KMS-11 (cell line): Measurements from ENCODE around the gene HTRA1.

Experiments
- H2AFZ ChIP-seq: fragments of 200-600 bp; sonication (generic); 2 replicates; pipeline ENCODE4 v1.6.1; 2016; ENCODE audit warnings: antibody characterized with exemption, mixed run types, low read depth
- H3K27ac ChIP-seq: fragments of 200-600 bp; sonication (generic); 2 replicates; pipeline ENCODE4 v1.6.1; 2016; ENCODE audit warnings: mild to moderate bottlenecking, mixed run types
- H3K27me3 ChIP-seq: fragments of 200-600 bp; sonication (generic); 2 replicates; pipeline ENCODE4 v1.6.1; 2017; ENCODE audit warnings: mild to moderate bottlenecking, low read depth, mixed run types, moderate library complexity; ENCODE audit not compliant: insufficient read depth
- H3K36me3 ChIP-seq: fragments of 200-600 bp; sonication (generic); 2 replicates; pipeline ENCODE4 v1.6.1; 2017; ENCODE audit warnings: mild to moderate bottlenecking, mixed run types; ENCODE audit not compliant: insufficient read depth
- H3K4me1 ChIP-seq: fragments of 200-600 bp; sonication (generic); 2 replicates; pipeline ENCODE4 v1.6.1; 2016; ENCODE audit warnings: mild to moderate bottlenecking, low read depth, mixed run types; ENCODE audit not compliant: poor library complexity, severe bottlenecking
- H3K4me2 ChIP-seq: fragments of 200-600 bp; sonication (generic); 2 replicates; pipeline ENCODE4 v1.7.0; 2016; ENCODE audit warnings: mild to moderate bottlenecking, mixed run types
- H3K4me3 ChIP-seq: fragments of 200-600 bp; sonication (generic); IDR thresholded peaks from 2 replicates; pipeline ENCODE4 v1.6.1; 2017; ENCODE audit warnings: low read depth, low read length, mixed read lengths; ENCODE audit not compliant: insufficient read depth
- H3K79me2 ChIP-seq: fragments of 200-600 bp; sonication (generic); 2 replicates; pipeline ENCODE4 v1.6.1; 2016; ENCODE audit warnings: low read depth, mixed run types; ENCODE audit not compliant: insufficient read depth
- H3K9ac ChIP-seq: fragments of 200-600 bp; sonication (generic); 2 replicates; pipeline ENCODE4 v1.6.1; 2016; ENCODE audit warnings: mild to moderate bottlenecking, mixed run types
- H4K20me1 ChIP-seq: fragments of 200-600 bp; sonication (generic); 2 replicates; pipeline ENCODE4 v1.6.1; 2016; ENCODE audit warnings: mild to moderate bottlenecking, mixed run types; ENCODE audit not compliant: insufficient read depth
- TF ChIP-seq, protein P1 (sequence below): fragments of 200-600 bp; sonication (generic); conservative IDR thresholded peaks from 2 replicates; pipeline ENCODE4 v1.6.1; 2017; ENCODE audit warnings: low read depth, mild to moderate bottlenecking, antibody characterized with exemption, low read length, moderate library complexity, mixed read lengths

Gene HTRA1

GRCh38 chr10:122557516-122557915 lies 96.2 kb downstream of the HTRA1 start:
- Histone ChIP-seq H3K79me2 (no peaks in the 10 kb centered on the region), H2AFZ (no peak overlapping the region), H3K9ac (no peak overlapping the region), H4K20me1 (no peaks in the 10 kb centered on the region), H3K27ac (no peak overlapping the region), H3K4me1 (no peaks in the 10 kb centered on the region), H3K36me3 (no peaks in the 10 kb centered on the region), H3K4me3 (no peak overlapping the region), H3K4me2 (no peak overlapping the region), H3K27me3 (no peaks in the 10 kb centered on the region)
- TF ChIP-seq, protein P1, sequence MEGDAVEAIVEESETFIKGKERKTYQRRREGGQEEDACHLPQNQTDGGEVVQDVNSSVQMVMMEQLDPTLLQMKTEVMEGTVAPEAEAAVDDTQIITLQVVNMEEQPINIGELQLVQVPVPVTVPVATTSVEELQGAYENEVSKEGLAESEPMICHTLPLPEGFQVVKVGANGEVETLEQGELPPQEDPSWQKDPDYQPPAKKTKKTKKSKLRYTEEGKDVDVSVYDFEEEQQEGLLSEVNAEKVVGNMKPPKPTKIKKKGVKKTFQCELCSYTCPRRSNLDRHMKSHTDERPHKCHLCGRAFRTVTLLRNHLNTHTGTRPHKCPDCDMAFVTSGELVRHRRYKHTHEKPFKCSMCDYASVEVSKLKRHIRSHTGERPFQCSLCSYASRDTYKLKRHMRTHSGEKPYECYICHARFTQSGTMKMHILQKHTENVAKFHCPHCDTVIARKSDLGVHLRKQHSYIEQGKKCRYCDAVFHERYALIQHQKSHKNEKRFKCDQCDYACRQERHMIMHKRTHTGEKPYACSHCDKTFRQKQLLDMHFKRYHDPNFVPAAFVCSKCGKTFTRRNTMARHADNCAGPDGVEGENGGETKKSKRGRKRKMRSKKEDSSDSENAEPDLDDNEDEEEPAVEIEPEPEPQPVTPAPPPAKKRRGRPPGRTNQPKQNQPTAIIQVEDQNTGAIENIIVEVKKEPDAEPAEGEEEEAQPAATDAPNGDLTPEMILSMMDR, result no peak

- Histone ChIP-seq H3K79me2 (no peaks in the 10 kb centered on the region), H3K4me1 (no peaks in the 10 kb centered on the region), H3K36me3 (no peaks in the 10 kb centered on the region), H3K9ac (no peak overlapping the region), H3K4me3 (no peak overlapping the region), H4K20me1 (no peaks in the 10 kb centered on the region), H3K27me3 (no peaks in the 10 kb centered on the region), H3K27ac (no peak overlapping the region), H3K4me2 (no peak overlapping the region), H2AFZ (no peak overlapping the region)
- TF ChIP-seq, protein P1, result no peak
Measured at GRCh38 chr10:122558452-122558851, 97.1 kb downstream of the HTRA1 start.

DNA sequence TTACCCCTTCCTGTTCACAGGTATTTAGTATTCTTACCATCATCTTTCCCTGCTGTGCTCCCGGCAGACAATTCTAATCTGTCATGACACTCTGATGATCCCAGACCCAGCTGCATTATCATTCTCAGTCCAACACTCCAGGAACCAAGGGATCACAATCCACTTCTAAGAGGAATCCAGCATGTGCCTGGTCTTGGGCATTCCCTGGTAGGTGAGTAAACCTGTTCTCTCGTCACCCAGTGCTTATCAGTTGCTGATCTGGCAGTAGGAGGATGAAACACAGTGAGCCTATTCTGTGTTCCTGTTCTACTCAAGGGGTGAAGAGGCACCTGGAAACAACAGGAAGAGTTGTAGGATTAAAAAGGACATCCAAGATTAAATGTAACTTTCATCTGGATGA lies 97.9 kb downstream of the HTRA1 start:
- no peak overlapping the region for H2AFZ ChIP-seq
- H3K79me2 ChIP-seq, result no peaks in the 10 kb centered on the region
- no peak overlapping the region for H3K27ac ChIP-seq
- no peak overlapping the region for H3K4me3 ChIP-seq
- H3K27me3 ChIP-seq, result no peaks in the 10 kb centered on the region
- H3K4me1 ChIP-seq, result no peaks in the 10 kb centered on the region
- H3K9ac ChIP-seq, result no peak overlapping the region
- no peaks in the 10 kb centered on the region for H4K20me1 ChIP-seq
- no peak overlapping the region for H3K4me2 ChIP-seq
- H3K36me3 ChIP-seq, result no peaks in the 10 kb centered on the region
- TF ChIP-seq, protein P1, result no peak

DNA sequence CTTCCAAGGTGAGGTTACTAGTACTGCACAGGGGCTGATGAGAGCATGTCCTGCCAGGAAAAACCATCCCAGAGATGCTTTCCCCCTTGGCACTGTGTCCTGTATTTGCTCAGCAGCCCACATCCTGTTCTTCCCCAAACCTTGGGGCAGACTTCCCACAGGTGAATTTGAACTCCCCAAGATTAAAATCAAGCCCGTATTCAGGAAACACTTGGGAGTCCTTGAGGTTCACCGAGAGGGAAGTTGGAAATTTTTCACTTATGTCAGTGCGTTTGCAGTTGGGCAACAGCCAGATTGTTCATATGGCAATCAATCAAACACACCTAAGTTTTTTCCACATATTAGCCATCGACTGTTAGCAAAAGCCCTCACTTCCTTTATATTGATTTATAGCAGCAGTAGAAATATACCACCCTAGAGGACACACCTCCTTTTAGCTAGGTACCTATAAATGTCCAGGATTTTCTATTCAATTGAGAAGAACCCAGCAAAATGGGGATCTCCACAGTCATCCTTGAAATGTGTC lies 99.0 kb downstream of the HTRA1 start, which contains the start of gene DMBT1:
Gene DMBT1, plus strand, starts transcription at position 476 of the 526 bp plus-strand sequence. Its CDS starts 17 bp downstream, at position 493.
- TF ChIP-seq, protein P1, result no peak
- no peak within 1 kb of the TSS for H3K4me2 ChIP-seq
- H3K36me3 ChIP-seq, result no peaks in the 10 kb centered on the region
- no peak within 1 kb of the TSS for H3K27ac ChIP-seq
- no peak within 1 kb of the TSS for H3K4me3 ChIP-seq
- no peaks in the 10 kb centered on the region for H3K27me3 ChIP-seq
- H3K79me2 ChIP-seq, result no peaks in the 10 kb centered on the region
- H2AFZ ChIP-seq, result no peak within 1 kb of the TSS
- H4K20me1 ChIP-seq, result no peaks in the 10 kb centered on the region
- H3K4me1 ChIP-seq, result no peaks in the 10 kb centered on the region
- no peak within 1 kb of the TSS for H3K9ac ChIP-seq
